Measurements from ENCODE around the gene TBC1D2B. TPM values are rescaled to one million over a fixed set of nuclear protein-coding genes. Genes with fewer than 3 reads are reported as not detected.
A peak's percentile ranks its signal among the peaks of the same experiment; 100 is the strongest.
"Not testable (repeated sequence)": the region's sequence is repeated elsewhere in the genome, so short reads cannot be mapped to it uniquely, and the experiment has no call there.

TBC1D2B gene
- total and polyA plus RNA-seq, 2 donors from 2014 or later = 8.5 to 41.6 TPM

- intact Hi-C loops (cut with DNase I); FAIRE-seq; H3K4me3 ChIP-seq (ENCODE audit: low read length in 3 of 3); H3K27me3 ChIP-seq (ENCODE audit: control insufficient read depth, insufficient read depth, low read length); H3K9ac ChIP-seq (ENCODE audit: low read length in 3 of 3); H3K36me3 ChIP-seq (ENCODE audit: control insufficient read depth in 2 of 3, insufficient read depth in 3 of 3, low read length in 3 of 3); DNase-seq; H3K27ac ChIP-seq (ENCODE audit: low read depth in 2 of 2, low read length in 2 of 2); H3K9me3 ChIP-seq (ENCODE audit: control insufficient read depth in 2 of 3, insufficient read depth in 1 of 3, low read length in 3 of 3): not testable (repeated sequence)
- H3K4me1 ChIP-seq (ENCODE audit: control insufficient read depth in 2 of 3, insufficient read depth in 2 of 3, low read depth in 1 of 3, low read length in 3 of 3) = peaks cover 0 to 30% (median 4%) of the 10 kb centered on the region in 3 donors
These were observed 82.0 kb downstream of the TBC1D2B start for GRCh38 chr15:77995537-77995918.

GRCh38 chr15:77994893-77995536 lies 82.5 kb downstream of the TBC1D2B start:
- H3K9ac ChIP-seq (ENCODE audit: low read length in 3 of 3); H3K9me3 ChIP-seq (ENCODE audit: control insufficient read depth in 2 of 3, insufficient read depth in 1 of 3, low read length in 3 of 3); H3K27me3 ChIP-seq (ENCODE audit: control insufficient read depth, insufficient read depth, low read length); H3K36me3 ChIP-seq (ENCODE audit: control insufficient read depth in 2 of 3, insufficient read depth in 3 of 3, low read length in 3 of 3); intact Hi-C loops (cut with DNase I); H3K4me3 ChIP-seq (ENCODE audit: low read length in 3 of 3); H3K27ac ChIP-seq (ENCODE audit: low read depth in 2 of 2, low read length in 2 of 2); FAIRE-seq: not testable (repeated sequence)
- H3K4me1 ChIP-seq (ENCODE audit: control insufficient read depth in 2 of 3, insufficient read depth in 2 of 3, low read depth in 1 of 3, low read length in 3 of 3) = peaks cover 0 to 33% (median 4%) of the 10 kb centered on the region in 3 donors
- peak in 3 of 5 donors; percentile 48 to 60 (median 50) for DNase-seq

GRCh38 chr15:77993970-77994693 lies 83.4 kb downstream of the TBC1D2B start:
- H3K9ac ChIP-seq (ENCODE audit: low read length in 3 of 3); intact Hi-C loops (cut with DNase I); H3K27me3 ChIP-seq (ENCODE audit: control insufficient read depth, insufficient read depth, low read length); H3K9me3 ChIP-seq (ENCODE audit: control insufficient read depth in 2 of 3, insufficient read depth in 1 of 3, low read length in 3 of 3); H3K36me3 ChIP-seq (ENCODE audit: control insufficient read depth in 2 of 3, insufficient read depth in 3 of 3, low read length in 3 of 3); FAIRE-seq; H3K4me3 ChIP-seq (ENCODE audit: low read length in 3 of 3): not testable (repeated sequence)
- peak in 2 of 5 donors; percentile 54 to 96 for DNase-seq
- peaks cover 0 to 33% (median 4%) of the 10 kb centered on the region in 3 donors for H3K4me1 ChIP-seq (ENCODE audit: control insufficient read depth in 2 of 3, insufficient read depth in 2 of 3, low read depth in 1 of 3, low read length in 3 of 3)
- H3K27ac ChIP-seq (ENCODE audit: low read depth in 2 of 2, low read length in 2 of 2) = peak overlapping the region; percentile 17 to 43

- Histone ChIP-seq H3K4me3 (ENCODE audit: low read length in 3 of 3) (no peak overlapping the region), H3K27ac (ENCODE audit: low read depth in 2 of 2, low read length in 2 of 2) (peak overlapping the region in 1 of 2 donors; percentile 43), H3K9me3 (ENCODE audit: control insufficient read depth in 2 of 3, insufficient read depth in 1 of 3, low read length in 3 of 3) (no peaks in the 10 kb centered on the region), H3K9ac (ENCODE audit: low read length in 3 of 3) (no peak overlapping the region), H3K36me3 (ENCODE audit: control insufficient read depth in 2 of 3, insufficient read depth in 3 of 3, low read length in 3 of 3) (peaks cover 0 to 4% (median 0%) of the 10 kb centered on the region in 3 donors), H3K27me3 (ENCODE audit: control insufficient read depth, insufficient read depth, low read length) (no peaks in the 10 kb centered on the region), H3K4me1 (ENCODE audit: control insufficient read depth in 2 of 3, insufficient read depth in 2 of 3, low read depth in 1 of 3, low read length in 3 of 3) (peaks cover 0 to 33% (median 4%) of the 10 kb centered on the region in 3 donors)
- DNase-seq (peak in 1 of 5 donors; percentile 48), FAIRE-seq (no peak)
- intact Hi-C loops (cut with DNase I) = no loop called here
- no peak for TF ChIP-seq CTCF (IDR thresholded peaks at IDR 0.05; ENCODE audit: borderline replicate concordance, extremely low read depth, insufficient read depth)
These were observed 84.1 kb downstream of the TBC1D2B start for GRCh38 chr15:77993374-77993911.
